MM.1S (cell line): ENCODE data around the gene ATP2B1.

ENCODE experiments used
- DNase-seq: peaks from one replicate; pipeline ENCODE4 v3.0.0-alpha.2; 2015
- H2AFZ ChIP-seq: fragments of 300-600 bp; sonication (generic); 2 replicates; pipeline ENCODE4 v1.6.0; 2016; ENCODE audit warnings: antibody characterized with exemption, low read length
- H3F3A ChIP-seq: fragments of 300-600 bp; sonication (generic); 2 replicates; pipeline ENCODE4 v1.6.1; 2016; ENCODE audit warnings: mild to moderate bottlenecking, antibody characterized with exemption, low read length, moderate library complexity, mixed read lengths; ENCODE audit not compliant: insufficient read depth
- H3K27ac ChIP-seq: fragments of 300-600 bp; sonication (generic); 2 replicates; pipeline ENCODE4 v1.5.1; 2016; ENCODE audit warnings: mild to moderate bottlenecking, low read length
- H3K27me3 ChIP-seq: fragments of 300-600 bp; sonication (generic); replicated peaks from 2 replicates; pipeline ENCODE4 v1.6.0; 2016; ENCODE audit warnings: low read length; ENCODE audit not compliant: insufficient read depth
- H3K36me3 ChIP-seq: fragments of 300-600 bp; sonication (generic); replicated peaks from 2 replicates; pipeline ENCODE4 v1.6.1; 2016; ENCODE audit warnings: mild to moderate bottlenecking, low read length, mixed read lengths; ENCODE audit not compliant: insufficient read depth
- H3K4me1 ChIP-seq: fragments of 300-600 bp; sonication (generic); 2 replicates; pipeline ENCODE4 v1.6.1; 2016; ENCODE audit warnings: low read length, mixed read lengths
- H3K4me2 ChIP-seq: fragments of 300-600 bp; sonication (generic); 2 replicates; pipeline ENCODE4 v1.6.0; 2016; ENCODE audit warnings: low read depth, low read length
- H3K4me3 ChIP-seq: fragments of 300-600 bp; sonication (generic); 2 replicates; pipeline ENCODE4 v1.5.1; 2016; ENCODE audit warnings: low read length, mixed read lengths
- H3K79me2 ChIP-seq: fragments of 300-600 bp; sonication (generic); 2 replicates; pipeline ENCODE4 v1.6.1; 2016; ENCODE audit warnings: mixed run types, low read length, mixed read lengths
- H3K9ac ChIP-seq: fragments of 300-600 bp; sonication (generic); 2 replicates; pipeline ENCODE4 v1.6.1; 2016; ENCODE audit warnings: low read length, mixed read lengths
- H3K9me2 ChIP-seq: fragments of 300-600 bp; sonication (generic); replicated peaks from 2 replicates; pipeline ENCODE4 v1.6.1; 2016; ENCODE audit warnings: mild to moderate bottlenecking, low read length, mixed read lengths; ENCODE audit not compliant: insufficient read depth
- H3K9me3 ChIP-seq: fragments of 300-600 bp; sonication (generic); replicated peaks from 2 replicates; pipeline ENCODE4 v1.6.1; 2016; ENCODE audit warnings: mild to moderate bottlenecking, low read length, mixed read lengths; ENCODE audit not compliant: insufficient read depth
- H4K20me1 ChIP-seq: fragments of 300-600 bp; sonication (generic); 2 replicates; pipeline ENCODE4 v1.6.1; 2016; ENCODE audit warnings: mild to moderate bottlenecking, low read length, moderate library complexity, mixed read lengths; ENCODE audit not compliant: insufficient read depth
- EZH2 ChIP-seq: fragments of 300-600 bp; sonication (generic); optimal IDR thresholded peaks from 2 replicates; pipeline ENCODE3; 2017; ENCODE audit warnings: low read depth, mild to moderate bottlenecking, antibody characterized with exemption, low read length, mixed read lengths
- EZH2phosphoT487 ChIP-seq: fragments of 300-600 bp; sonication (generic); IDR thresholded peaks from 2 replicates; pipeline ENCODE4 v1.6.1; 2018; ENCODE audit warnings: antibody characterized with exemption, low read length
- TF ChIP-seq, protein P1 (sequence below): fragments of 300-600 bp; sonication (generic); IDR thresholded peaks from 2 replicates; pipeline ENCODE4 v1.5.1; 2016; ENCODE audit warnings: antibody characterized with exemption, low read length, mixed read lengths

Gene ATP2B1

DNA sequence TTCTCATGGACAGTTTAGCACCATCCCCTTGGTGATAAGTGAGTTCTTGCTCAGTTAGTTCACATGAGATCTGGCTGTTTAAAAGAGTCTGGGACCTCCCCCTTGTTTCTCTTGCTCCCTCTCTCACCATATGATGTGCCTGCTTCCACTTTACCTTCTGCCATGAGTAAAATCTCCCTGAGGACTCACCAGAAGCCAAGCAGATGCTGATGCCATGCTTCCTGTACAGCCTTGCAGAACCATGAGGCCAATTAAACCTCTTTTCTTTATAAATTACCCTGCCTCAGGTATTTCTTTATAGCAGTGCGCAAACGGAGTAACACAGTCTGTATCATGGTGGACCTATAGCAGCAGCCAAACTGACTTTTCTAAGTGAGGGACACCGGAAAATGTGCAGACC is 58.8 kb downstream of the ATP2B1 start:
- Histone ChIP-seq H2AFZ (no peak overlapping the region), H3K27ac (no peak overlapping the region), H3K27me3 (no peaks in the 10 kb centered on the region), H3K4me2 (no peak overlapping the region), H3K4me3 (no peak overlapping the region), H3K9me2 (no peaks in the 10 kb centered on the region), H3K79me2 (0 out of 2 replicates have a peak, but pooled peaks cover 3% of the 10 kb centered on the region), H3K9ac (no peak overlapping the region), H3F3A (no peaks in the 10 kb centered on the region), H3K4me1 (no peaks in the 10 kb centered on the region), H3K36me3 (no peaks in the 10 kb centered on the region), H3K9me3 (no peaks in the 10 kb centered on the region), H4K20me1 (no peaks in the 10 kb centered on the region)
- DNase-seq, result no peak
- TF ChIP-seq EZH2phosphoT487 (no peak), EZH2 (no peak)
- TF ChIP-seq, protein P1, sequence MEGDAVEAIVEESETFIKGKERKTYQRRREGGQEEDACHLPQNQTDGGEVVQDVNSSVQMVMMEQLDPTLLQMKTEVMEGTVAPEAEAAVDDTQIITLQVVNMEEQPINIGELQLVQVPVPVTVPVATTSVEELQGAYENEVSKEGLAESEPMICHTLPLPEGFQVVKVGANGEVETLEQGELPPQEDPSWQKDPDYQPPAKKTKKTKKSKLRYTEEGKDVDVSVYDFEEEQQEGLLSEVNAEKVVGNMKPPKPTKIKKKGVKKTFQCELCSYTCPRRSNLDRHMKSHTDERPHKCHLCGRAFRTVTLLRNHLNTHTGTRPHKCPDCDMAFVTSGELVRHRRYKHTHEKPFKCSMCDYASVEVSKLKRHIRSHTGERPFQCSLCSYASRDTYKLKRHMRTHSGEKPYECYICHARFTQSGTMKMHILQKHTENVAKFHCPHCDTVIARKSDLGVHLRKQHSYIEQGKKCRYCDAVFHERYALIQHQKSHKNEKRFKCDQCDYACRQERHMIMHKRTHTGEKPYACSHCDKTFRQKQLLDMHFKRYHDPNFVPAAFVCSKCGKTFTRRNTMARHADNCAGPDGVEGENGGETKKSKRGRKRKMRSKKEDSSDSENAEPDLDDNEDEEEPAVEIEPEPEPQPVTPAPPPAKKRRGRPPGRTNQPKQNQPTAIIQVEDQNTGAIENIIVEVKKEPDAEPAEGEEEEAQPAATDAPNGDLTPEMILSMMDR, result no peak

DNA sequence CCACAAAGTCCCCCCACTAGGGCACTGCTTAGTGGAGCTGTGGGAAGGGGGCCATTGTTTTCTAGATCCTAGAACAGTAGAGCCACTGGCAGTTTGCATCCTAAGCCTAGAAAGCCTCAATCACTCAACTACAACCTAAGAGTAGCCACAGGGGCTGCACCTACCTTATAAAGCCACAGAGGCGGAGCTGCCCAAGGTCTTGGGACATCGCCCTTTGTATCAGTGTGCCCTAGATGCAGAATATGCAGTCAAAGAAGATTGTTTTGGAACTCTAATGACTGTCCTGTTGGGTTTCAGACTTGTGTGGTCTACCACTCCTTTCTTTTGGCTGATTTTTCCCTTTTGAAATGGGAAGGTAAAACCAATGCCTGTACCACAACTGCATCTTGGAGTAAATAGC is 59.5 kb downstream of the ATP2B1 start:
- H3K4me2 ChIP-seq, result no peak overlapping the region
- H3K9me3 ChIP-seq, result no peaks in the 10 kb centered on the region
- H3K27ac ChIP-seq, result no peak overlapping the region
- no peaks in the 10 kb centered on the region for H3K9me2 ChIP-seq
- no peak overlapping the region for H2AFZ ChIP-seq
- H3K79me2 ChIP-seq, result 0 out of 2 replicates have a peak, but pooled peaks cover 3% of the 10 kb centered on the region
- no peaks in the 10 kb centered on the region for H3K36me3 ChIP-seq
- no peak overlapping the region for H3K9ac ChIP-seq
- no peak overlapping the region for H3K4me3 ChIP-seq
- no peak for DNase-seq
- H3K27me3 ChIP-seq, result no peaks in the 10 kb centered on the region
- H3F3A ChIP-seq, result no peaks in the 10 kb centered on the region
- no peaks in the 10 kb centered on the region for H3K4me1 ChIP-seq
- H4K20me1 ChIP-seq, result no peaks in the 10 kb centered on the region
- TF ChIP-seq EZH2phosphoT487 (no peak), EZH2 (no peak)
- TF ChIP-seq, protein P1, result no peak

DNA sequence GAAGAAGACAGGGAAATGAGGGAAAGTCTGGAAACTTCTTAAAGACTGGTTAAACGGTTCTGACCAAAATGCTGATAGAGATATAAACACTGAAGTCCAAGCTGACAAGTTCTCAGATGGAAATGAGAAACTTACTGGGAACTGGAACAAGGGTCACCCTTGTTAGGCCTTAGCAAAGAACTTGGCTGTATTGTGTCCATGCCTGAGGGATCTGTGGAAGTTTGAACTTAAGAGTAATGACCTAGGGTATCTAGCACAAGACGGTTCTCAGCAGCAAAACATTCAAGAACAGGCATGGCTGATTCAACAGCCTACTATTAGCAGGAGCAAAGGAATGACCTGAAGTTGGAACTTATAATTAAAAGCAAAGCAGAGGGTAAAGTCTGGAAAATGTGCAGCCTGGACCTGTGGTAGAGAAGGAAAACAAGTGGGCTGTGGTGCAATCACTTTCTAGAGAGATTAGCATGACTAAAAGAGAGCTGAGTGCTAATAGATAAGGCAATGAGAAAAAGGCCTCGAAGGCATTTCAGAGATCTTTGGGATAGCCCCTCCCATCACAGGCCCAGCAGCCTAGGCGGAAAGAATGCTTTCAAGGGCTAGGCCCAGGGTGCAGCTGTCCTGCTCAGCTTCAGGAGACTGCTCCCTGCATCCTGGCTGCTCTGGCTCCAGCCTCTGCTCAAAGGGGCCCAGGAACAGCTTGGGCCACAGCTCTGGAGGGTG is 60.3 kb downstream of the ATP2B1 start:
- no peaks in the 10 kb centered on the region for H3K9me2 ChIP-seq
- no peaks in the 10 kb centered on the region for H3F3A ChIP-seq
- H3K4me2 ChIP-seq, result no peak overlapping the region
- no peak for DNase-seq
- TF ChIP-seq EZH2phosphoT487, result no peak
- TF ChIP-seq, protein P1, result no peak
- no peak for TF ChIP-seq EZH2
- H3K27ac ChIP-seq, result no peak overlapping the region
- no peak overlapping the region for H3K4me3 ChIP-seq
- no peaks in the 10 kb centered on the region for H3K27me3 ChIP-seq
- H3K4me1 ChIP-seq, result no peaks in the 10 kb centered on the region
- H3K36me3 ChIP-seq, result no peaks in the 10 kb centered on the region
- no peaks in the 10 kb centered on the region for H4K20me1 ChIP-seq
- 0 out of 2 replicates have a peak, but pooled peaks cover 3% of the 10 kb centered on the region for H3K79me2 ChIP-seq
- no peaks in the 10 kb centered on the region for H3K9me3 ChIP-seq
- no peak overlapping the region for H3K9ac ChIP-seq
- no peak overlapping the region for H2AFZ ChIP-seq
